A673 (cell line): Measurements from ENCODE around the gene TMEM44. TPM values are rescaled to one million over a fixed set of nuclear protein-coding genes. Genes with fewer than 3 reads are reported as not detected.

ENCODE experiments used
- BruUV-seq: library from RNA; stranded (reverse); fragments of 400-500 nt; replicated peaks from 2 replicates; lab custom pipeline; 2021; lab: Mats Ljungman, UMichigan
- CTCF ChIA-PET: fragments of 300-600 bp; sonication (Branson Sonifier 250); formaldehyde crosslinking; loops from one replicate; lab custom pipeline; 2022; ENCODE audit warnings: antibody characterized with exemption; lab: Charles Lee
- POLR2A ChIA-PET: fragments of 300-600 bp; sonication (Branson Sonifier 250); formaldehyde crosslinking; loops from one replicate; lab custom pipeline; 2022; ENCODE audit warnings: antibody characterized with exemption; ENCODE audit not compliant: low non-redundant PET; lab: Charles Lee
- DNase-seq: peaks from one replicate; pipeline ENCODE4 v3.0.0-alpha.2; 2015; ENCODE audit warnings: low spot score
- H3K27ac ChIP-seq: fragments of 200-600 bp; sonication (generic); 2 replicates; pipeline ENCODE4 v1.5.1; 2016; ENCODE audit warnings: mixed run types, low read depth, mild to moderate bottlenecking, mixed read lengths, antibody characterized with exemption, low read length; ENCODE audit not compliant: poor library complexity, severe bottlenecking
- H3K27me3 ChIP-seq: fragments of 200-600 bp; sonication (generic); replicated peaks from 2 replicates; pipeline ENCODE4 v1.6.1; 2017; ENCODE audit warnings: mixed run types, low read depth, mild to moderate bottlenecking, mixed read lengths, antibody characterized with exemption, low read length; ENCODE audit not compliant: insufficient read depth, poor library complexity
- H3K36me3 ChIP-seq: fragments of 200-600 bp; sonication (generic); 2 replicates; pipeline ENCODE4 v1.6.1; 2016; ENCODE audit warnings: mixed run types, mild to moderate bottlenecking, mixed read lengths, antibody characterized with exemption, low read length; ENCODE audit not compliant: insufficient read depth, poor library complexity, severe bottlenecking
- H3K4me1 ChIP-seq: fragments of 200-600 bp; sonication (generic); 2 replicates; pipeline ENCODE4 v1.6.1; 2017; ENCODE audit warnings: mixed run types, mild to moderate bottlenecking, mixed read lengths, antibody characterized with exemption, low read length; ENCODE audit not compliant: insufficient read depth, poor library complexity, severe bottlenecking
- H3K4me3 ChIP-seq: fragments of 200-600 bp; sonication (generic); 2 replicates; pipeline ENCODE4 v1.5.1; 2016; ENCODE audit warnings: low read depth, mixed run types, mild to moderate bottlenecking, mixed read lengths, low read length; ENCODE audit not compliant: poor library complexity, severe bottlenecking
- H3K9me3 ChIP-seq: fragments of 200-600 bp; sonication (generic); 2 replicates; pipeline ENCODE4 v1.6.1; 2016; ENCODE audit warnings: mixed run types, low read depth, mild to moderate bottlenecking, mixed read lengths, antibody characterized with exemption, low read length; ENCODE audit not compliant: poor library complexity, severe bottlenecking
- CTCF ChIP-seq: fragments of 300-800, 200-600 bp; sonication (generic); conservative IDR thresholded peaks from 2 replicates; pipeline ENCODE4 v1.5.1; 2017; ENCODE audit warnings: low read depth, mild to moderate bottlenecking, antibody characterized with exemption, low read length, moderate library complexity, mixed read lengths
- EZH2 ChIP-seq: fragments of 200-600 bp; sonication (generic); IDR thresholded peaks from 2 replicates; pipeline ENCODE4 v1.6.1; 2017; ENCODE audit warnings: borderline replicate concordance, low read depth, mild to moderate bottlenecking, mixed read lengths, antibody characterized with exemption, low read length; ENCODE audit not compliant: poor library complexity, severe bottlenecking
- intact Hi-C: fragments of 100-400 bp; cut with micrococcal nuclease; formaldehyde crosslinking; loops from one replicate; pipeline ENCODE4 v1.10.0; 2022; ENCODE audit not compliant: unreplicated experiment
- total RNA-seq: library from RNA; stranded (reverse); gene quantifications from 2 replicates; pipeline ENCODE4 v1.2.3, GENCODE V29; 2021

TMEM44 gene
- total RNA-seq, 1 experiment from 2014 or later: 20.9 TPM

- intact Hi-C loops: no loop called here
- Histone ChIP-seq H3K4me1 (no peaks in the 10 kb centered on the region), H3K27me3 (no peaks in the 10 kb centered on the region), H3K4me3 (no peak overlapping the region), H3K9me3 (no peaks in the 10 kb centered on the region), H3K36me3 (no peaks in the 10 kb centered on the region), H3K27ac (no peak overlapping the region)
- TF ChIP-seq EZH2 (no peak), CTCF (no peak)
- ChIA-PET CTCF (no interaction called here), POLR2A (interaction anchor here (0.6 kb wide), 1 partner anchor 67 kb away, joined by 5 read pairs; no protein-coding TSS in a partner anchor)
- DNase-seq: no peak
- no TSS peak for BruUV-seq
These were observed 54.1 kb downstream of the TMEM44 start for GRCh38 chr3:194579091-194579606.

- Histone ChIP-seq H3K27ac (no peak overlapping the region), H3K36me3 (no peaks in the 10 kb centered on the region), H3K27me3 (no peaks in the 10 kb centered on the region), H3K4me3 (no peak overlapping the region), H3K4me1 (peaks cover 4% of the 10 kb centered on the region), H3K9me3 (no peaks in the 10 kb centered on the region)
- peak; percentile 60 for DNase-seq
- POLR2A ChIA-PET: interaction anchor here (0.6 kb wide), 1 partner anchor 66 kb away, joined by 5 read pairs; no protein-coding TSS in a partner anchor
- intact Hi-C loops: no loop called here
- no peak for TF ChIP-seq EZH2
- TF ChIP-seq CTCF: no peak
- CTCF ChIA-PET: interaction anchor here (1.4 kb wide), 1 partner anchor 245 kb away, joined by 4 read pairs; no protein-coding TSS in a partner anchor
- no TSS peak for BruUV-seq
These were observed 55.0 kb downstream of the TMEM44 start for GRCh38 chr3:194577986-194578905.

- intact Hi-C loops: no loop called here
- POLR2A ChIA-PET: no interaction called here
- H3K27ac ChIP-seq: no peak overlapping the region
These were observed 57.6 kb downstream of the TMEM44 start for GRCh38 chr3:194575484-194576210.

More at GRCh38 chr3:194575484-194576210, 57.6 kb downstream of the TMEM44 start:
- no TSS peak for BruUV-seq
- no peaks in the 10 kb centered on the region for H3K9me3 ChIP-seq
- CTCF ChIA-PET: interaction anchor here (2.3 kb wide), 1 partner anchor 103 kb away, joined by 9 read pairs; no protein-coding TSS in a partner anchor
- H3K4me3 ChIP-seq: no peak overlapping the region
- TF ChIP-seq EZH2: no peak
- peaks cover 16% of the 10 kb centered on the region for H3K4me1 ChIP-seq
- H3K36me3 ChIP-seq: no peaks in the 10 kb centered on the region
- peak; percentile 25 for DNase-seq
- no peaks in the 10 kb centered on the region for H3K27me3 ChIP-seq
